SHP77 (cell line): ENCODE results near the gene MYRIP.

ENCODE experiments used
- DNase-seq, 2 experiments: peaks; one replicate each; lab custom pipeline; 2025; lab: John Stamatoyannopoulos, UW

MYRIP gene

DNA sequence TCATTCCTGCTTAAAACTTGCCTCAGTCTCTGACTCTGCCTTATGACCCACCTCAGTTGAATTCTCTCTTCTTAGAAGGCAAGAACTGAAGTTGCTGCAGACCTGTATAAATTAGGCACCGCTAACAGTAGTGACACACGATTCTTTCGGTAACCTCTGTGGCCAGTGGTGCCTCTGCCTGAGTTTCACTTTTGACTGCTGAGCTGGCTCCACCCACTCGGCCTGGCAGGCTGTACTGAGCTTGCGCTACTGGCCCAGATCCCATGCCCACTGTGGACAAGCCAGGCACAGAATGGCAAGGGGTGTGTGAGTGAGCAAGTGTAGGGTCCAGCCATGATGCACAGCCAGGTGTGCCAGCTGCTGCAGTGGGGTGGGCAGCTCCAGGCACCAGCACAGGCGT lies 481.0 kb downstream of the MYRIP start:
- no peak for DNase-seq

DNA sequence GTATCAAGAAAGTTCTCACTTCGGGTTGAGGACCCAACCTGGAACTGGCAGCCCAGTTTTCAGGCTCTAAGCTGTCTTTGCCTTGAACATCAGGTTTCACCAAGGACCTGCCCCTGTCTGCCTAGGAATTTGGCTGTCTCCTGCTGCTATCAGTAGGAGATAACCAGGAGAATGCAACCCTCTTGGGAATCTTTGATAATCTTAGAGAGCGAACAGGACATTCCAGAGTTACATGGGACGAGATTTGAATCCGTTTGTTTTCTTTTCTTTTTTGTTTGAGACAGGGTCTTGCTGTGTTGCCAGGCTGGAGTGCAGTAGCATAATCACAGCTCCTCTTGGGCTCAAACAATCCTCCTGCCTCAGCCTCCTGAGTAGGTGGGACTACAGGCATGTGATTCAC lies 482.1 kb downstream of the MYRIP start:
- no peak for DNase-seq

DNA sequence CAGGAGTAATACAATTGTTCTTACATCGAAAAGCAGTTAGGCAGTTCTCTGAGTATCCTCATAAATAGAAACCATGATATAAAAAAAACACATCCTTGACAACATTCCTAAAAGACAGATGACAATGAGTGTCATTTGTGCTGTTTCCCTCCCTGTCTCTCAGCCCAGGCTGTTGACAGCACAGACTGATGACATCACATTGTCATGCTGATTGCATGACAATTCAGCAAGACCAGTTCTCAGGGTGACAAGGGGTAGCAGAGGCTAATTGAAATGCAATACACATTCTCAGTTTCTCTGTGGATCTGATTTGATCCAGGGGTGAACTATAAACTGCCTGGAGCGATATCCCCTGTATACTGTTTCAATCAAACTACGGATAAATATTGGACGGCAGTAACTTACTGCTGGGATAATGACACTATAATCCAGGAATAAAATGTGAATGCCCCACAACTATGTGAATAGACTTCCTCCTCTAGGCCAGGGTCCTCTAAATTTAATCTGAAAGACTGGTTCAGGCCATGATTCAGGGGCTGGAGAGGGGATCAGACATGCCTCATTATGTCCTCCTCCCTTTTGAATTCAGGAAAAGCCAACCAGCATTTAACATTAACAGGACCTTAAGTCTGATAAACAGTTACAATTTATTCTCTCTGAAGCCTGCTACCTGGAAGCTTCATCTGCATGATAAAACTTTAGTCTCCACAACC lies 483.4 kb downstream of the MYRIP start:
- DNase-seq, result no peak

DNA sequence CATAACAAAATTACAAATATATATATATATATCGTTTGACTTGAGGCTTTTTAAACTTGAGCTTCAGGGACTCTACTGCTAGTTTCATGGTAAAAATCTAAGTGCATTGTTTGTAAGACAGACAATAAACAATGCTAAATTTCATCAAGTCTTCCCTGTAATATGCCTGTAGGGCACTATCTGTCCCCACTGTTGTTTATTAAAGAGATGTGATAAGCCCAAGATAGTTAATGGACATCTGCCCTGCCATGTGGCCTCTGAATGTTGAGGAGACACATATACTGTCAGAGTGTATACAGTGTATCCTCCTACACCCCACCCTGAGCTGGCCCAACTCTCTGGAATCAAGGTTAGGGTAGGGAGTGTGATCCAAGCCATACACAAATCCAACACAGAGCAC lies 485.0 kb downstream of the MYRIP start:
- DNase-seq, result no peak

DNA sequence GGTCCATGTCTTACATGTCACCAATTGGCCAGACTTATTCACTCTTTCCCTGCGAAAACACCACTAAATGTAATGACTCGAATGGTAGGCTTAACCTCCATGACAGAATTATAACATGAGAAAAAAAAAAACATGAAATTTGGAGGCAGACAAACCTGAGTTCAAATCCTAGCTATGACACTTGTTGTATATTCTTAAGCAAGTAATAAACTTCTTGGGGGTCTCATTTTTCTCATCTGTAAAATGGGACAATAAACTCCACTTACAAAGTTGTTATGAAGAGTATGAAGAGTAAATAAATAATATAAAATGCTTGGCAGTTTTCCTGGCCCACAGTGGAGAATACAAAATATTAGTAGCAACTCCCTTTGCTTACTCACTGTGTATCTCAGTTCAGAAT lies 488.7 kb downstream of the MYRIP start:
- DNase-seq, result no peak

DNA sequence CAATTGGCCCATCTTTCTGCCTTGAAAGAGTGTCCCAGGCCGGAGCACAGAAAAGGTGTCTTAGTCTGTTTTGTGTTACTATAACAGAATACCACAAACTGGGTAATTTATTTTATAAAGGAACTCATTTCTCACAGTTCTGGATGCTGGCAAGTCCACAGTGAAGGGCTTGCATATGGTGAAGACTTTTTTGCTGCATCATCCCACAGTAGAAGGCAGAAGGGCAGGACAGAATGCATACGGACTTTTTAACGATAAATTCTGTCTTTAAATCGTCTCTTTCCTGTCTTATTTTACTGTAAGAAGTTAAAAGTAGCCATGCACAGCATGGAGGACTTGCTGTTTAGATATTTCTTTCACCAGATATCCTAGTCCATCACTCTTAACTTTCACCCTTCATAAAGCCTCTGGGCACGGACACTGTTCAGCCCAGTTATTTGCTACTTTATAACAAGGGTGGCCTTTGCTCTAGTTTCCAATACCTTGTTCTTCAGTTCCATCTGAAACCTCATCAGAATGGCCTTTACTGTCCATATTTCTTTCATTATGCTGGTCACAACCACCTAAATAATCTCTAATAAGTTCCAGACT lies 489.8 kb downstream of the MYRIP start:
- no peak for DNase-seq

DNA sequence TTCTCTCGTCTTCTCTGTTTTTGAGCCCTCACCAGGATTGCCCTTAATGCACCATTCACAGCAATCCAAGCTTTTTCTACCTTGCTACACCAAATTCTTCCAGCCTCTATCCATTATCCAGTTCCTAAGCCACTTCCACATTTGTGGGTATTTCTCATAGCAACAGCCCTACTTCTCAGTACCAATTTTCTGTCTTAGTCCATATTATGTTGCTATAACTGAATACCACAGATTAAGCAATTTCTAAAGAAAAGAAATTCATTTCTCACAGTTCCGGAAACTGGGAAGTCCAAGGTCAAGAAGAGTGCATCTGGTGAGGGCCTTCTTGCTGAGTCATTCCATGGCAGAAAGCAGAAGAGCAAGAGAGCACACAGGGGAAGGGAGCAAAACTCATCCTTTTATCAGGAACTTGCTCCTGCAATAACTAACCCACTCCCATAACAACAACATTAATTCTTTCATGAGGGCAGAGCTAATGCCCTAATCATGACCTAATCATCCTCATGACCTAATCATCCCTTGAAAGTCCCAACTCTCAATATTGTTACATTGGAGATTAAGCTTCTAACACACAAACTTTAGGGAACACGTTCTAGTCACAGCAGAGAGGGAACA lies 490.4 kb downstream of the MYRIP start:
- no peak for DNase-seq

DNA sequence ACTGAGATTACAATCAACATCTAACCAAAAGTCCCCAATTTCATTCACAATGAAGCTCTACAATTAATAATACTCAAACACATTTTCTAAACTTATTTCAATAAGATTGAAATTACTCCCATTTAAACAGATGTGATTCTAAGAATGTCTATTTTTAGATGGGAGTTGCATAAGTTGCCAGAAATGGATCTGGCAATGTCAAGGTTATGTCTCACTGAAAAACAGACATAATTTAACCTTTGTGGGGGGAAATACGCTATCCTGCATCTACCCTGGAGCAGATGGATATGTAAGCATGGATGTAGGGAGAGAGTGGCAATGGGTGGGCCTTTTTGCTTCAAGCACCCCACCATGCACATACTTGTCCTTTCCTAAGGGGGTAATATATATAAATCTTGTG lies 493.4 kb downstream of the MYRIP start:
- no peak for DNase-seq

DNA sequence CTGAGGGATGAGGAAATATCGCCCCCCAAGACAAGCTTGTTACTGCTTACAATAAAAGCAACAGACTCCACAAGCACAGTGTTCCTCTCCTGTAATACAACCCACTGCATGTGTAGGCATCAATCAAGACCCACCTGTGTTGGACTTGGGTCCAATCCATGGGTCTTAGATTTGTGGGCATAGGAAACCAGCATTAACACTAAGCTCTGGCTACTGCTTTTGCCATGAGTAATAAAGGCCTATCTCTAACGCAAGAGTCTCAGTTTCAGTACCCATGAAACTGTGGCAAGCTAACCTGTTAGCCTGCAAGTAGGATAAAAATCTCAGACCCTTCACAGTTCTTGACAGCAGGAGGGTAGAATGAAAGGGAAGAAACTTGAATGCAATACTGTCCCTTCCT lies 494.9 kb downstream of the MYRIP start:
- no peak for DNase-seq

DNA sequence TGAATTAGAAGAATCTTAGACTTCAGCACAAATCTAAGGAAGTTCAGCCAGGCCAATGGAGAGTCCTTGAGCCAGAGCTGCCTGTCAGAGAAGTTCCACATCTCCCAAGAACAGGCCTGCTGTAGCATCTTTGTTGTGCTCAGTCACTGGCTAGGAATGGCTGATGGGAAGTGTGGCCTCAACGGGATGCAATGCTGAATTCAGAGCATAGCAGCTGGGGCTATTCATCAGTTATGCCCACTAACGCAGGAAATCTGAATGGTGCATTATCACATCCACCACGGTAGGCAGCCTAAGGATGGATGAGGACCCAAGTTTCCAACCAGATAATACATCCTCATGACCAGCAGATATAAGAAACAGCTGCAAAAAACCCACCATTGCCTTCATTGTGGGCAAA lies 496.9 kb downstream of the MYRIP start:
- no peak for DNase-seq

DNA sequence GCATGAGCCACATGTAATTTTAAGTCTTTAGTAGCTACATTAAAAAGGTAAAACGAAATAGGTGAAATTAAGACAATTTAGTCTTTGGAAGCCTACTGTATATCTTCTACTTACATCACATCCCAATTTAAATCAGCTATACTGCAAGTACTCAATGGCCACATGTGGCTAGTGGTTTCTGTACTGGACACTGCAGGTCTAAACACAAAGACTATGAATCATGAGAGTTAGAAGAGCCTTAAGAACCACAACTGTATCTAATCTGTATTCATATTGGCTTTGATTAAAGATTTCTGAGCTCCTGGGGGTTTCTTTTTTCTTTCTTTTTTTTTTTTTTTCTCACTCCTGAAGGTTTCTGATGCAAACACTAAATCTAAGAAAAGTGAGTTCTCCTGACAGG lies 497.8 kb downstream of the MYRIP start:
- DNase-seq, result no peak

DNA sequence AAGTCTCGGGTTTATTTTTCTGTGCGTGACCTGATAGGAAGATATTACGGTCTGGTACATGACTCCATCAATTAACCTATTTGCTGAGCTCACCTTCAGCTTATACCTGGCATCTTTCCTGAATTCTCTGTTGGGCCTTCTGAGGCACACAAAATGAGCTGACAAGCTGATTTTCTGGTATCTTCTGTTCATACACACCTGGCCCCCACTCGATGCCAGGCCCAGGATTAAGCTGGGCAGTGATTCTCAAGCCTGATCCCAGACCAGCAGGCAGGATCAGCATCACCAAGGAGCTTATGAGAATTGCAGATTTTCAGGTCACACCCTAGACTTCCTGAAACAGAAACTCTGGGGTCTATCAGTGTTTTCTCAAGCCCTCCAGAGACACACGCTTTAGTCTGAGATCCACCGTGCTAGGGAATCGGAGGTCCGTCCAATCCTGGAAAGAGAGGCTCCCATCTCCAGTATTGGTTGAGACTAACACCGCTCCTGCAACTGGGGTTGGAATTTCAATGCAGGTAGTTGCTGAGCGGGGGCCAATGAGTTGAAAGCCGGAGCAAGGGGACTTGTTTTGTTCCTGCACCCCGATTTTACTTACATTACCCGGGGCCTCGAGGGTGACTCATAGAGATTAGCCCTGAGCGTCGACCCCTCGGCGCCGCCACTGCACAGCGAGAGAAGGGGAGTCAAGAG lies 499.5 kb downstream of the MYRIP start:
- no peak for DNase-seq

DNA sequence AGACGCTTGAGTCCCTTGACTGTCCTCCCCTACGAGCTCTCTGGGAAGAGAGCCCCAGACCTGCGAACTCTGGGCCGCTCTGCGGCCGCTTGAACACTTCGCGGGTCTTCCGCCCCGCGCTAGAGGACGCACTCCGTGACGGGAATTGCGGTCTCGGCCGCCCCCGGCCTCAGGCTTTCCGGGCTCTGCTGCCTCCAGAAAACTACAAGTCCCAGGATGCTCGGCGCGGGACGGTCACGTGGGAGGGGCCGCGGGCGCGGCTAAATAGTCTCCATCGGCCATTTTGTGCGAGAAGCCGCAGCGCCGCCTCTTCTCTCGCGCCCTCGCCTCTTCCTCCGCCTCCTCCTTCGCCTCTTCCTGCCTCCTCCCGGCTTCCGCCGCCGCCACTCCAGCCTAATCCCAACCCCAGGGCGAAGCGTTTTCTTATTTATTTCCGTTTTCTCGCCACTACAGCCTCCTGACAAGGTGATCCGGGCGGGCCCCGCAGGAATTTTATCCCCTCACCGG lies 500.1 kb downstream of the MYRIP start, which contains the start of gene EIF1B:
Gene EIF1B (plus strand): TSS at position 290 of the 507 bp plus-strand sequence. CDS start 235 bp downstream, outside the sequence.
- peak; percentile 91 to 93 for DNase-seq
